Measurements from ENCODE around the gene DTX2.

- TF ChIP-seq CTCF (conservative IDR thresholded peaks at IDR 0.05; ENCODE audit: low read length) (no peak), EZH2phosphoT487 (IDR thresholded peaks at IDR 0.05; ENCODE audit: borderline replicate concordance, low read depth, low read length) (no peak)
Measured at GRCh38 chr7:76424413-76425111, 36.9 kb upstream of the DTX2 start, which contains the start of gene ZP3.

Measured in OCI-LY7 (cell line).